ENCODE measurements around the gene ZSCAN4. TPM values are rescaled to one million over a fixed set of nuclear protein-coding genes. Genes with fewer than 3 reads are reported as not detected.
A peak's percentile ranks its signal among the peaks of the same experiment; 100 is the strongest.

The ZSCAN4 gene
- total RNA-seq, 2 experiments from 2014 or later = not detected

GRCh38 chr19:57686727-57687126 lies 18.0 kb downstream of the ZSCAN4 start:
- ChIA-PET CTCF (no interaction called here), POLR2A (no interaction called here)
- H3K4me3 Mint-ChIP-seq = no peak overlapping the region
- peaks cover 93% of the 10 kb centered on the region for H3K36me3 Mint-ChIP-seq (ENCODE audit: low read depth)
- peaks cover 26% of the 10 kb centered on the region for H3K4me1 Mint-ChIP-seq
- H3K9me3 Mint-ChIP-seq (ENCODE audit: low read depth) = peaks cover 67% of the 10 kb centered on the region
- intact Hi-C loops (cut with DNase I, micrococcal nuclease) = loop anchor here in 1 of 2 experiments (1.0 kb wide), 1 partner anchor 44 kb away; no protein-coding TSS in a partner anchor
- ATAC-seq (no peak), DNase-seq (no peak)
- no peak overlapping the region for H3K27ac Mint-ChIP-seq
- no peaks in the 10 kb centered on the region for H3K27me3 Mint-ChIP-seq

GRCh38 chr19:57687363-57688010 lies 18.8 kb downstream of the ZSCAN4 start:
- ChIA-PET CTCF (no interaction called here), POLR2A (no interaction called here)
- Mint-ChIP-seq H3K27me3 (no peaks in the 10 kb centered on the region), H3K9me3 (ENCODE audit: low read depth) (peaks cover 65% of the 10 kb centered on the region), H3K27ac (no peak overlapping the region), H3K36me3 (ENCODE audit: low read depth) (peaks cover 86% of the 10 kb centered on the region), H3K4me3 (no peak overlapping the region), H3K4me1 (peaks cover 22% of the 10 kb centered on the region)
- intact Hi-C loops (cut with DNase I, micrococcal nuclease) = loop anchor here in 1 of 2 experiments (1.0 kb wide), 1 partner anchor 45 kb away; no protein-coding TSS in a partner anchor
- DNase-seq (no peak), ATAC-seq (no peak)

- ATAC-seq (no peak), DNase-seq (no peak)
- H3K9me3 Mint-ChIP-seq (ENCODE audit: low read depth) = peaks cover 65% of the 10 kb centered on the region
- intact Hi-C loops (cut with DNase I, micrococcal nuclease) = no loop called here
- POLR2A ChIA-PET = no interaction called here
- no peaks in the 10 kb centered on the region for H3K27me3 Mint-ChIP-seq
- CTCF ChIA-PET = no interaction called here
- H3K4me1 Mint-ChIP-seq = peaks cover 15% of the 10 kb centered on the region
- no peak overlapping the region for H3K4me3 Mint-ChIP-seq
- H3K36me3 Mint-ChIP-seq (ENCODE audit: low read depth) = peaks cover 86% of the 10 kb centered on the region
- H3K27ac Mint-ChIP-seq = no peak overlapping the region
Observed at GRCh38 chr19:57688011-57688763, 19.5 kb downstream of the ZSCAN4 start.

GRCh38 chr19:57689750-57690149 lies 21.0 kb downstream of the ZSCAN4 start:
- no peak overlapping the region for H3K27ac Mint-ChIP-seq
- H3K9me3 Mint-ChIP-seq (ENCODE audit: low read depth) = peaks cover 62% of the 10 kb centered on the region
- DNase-seq (no peak), ATAC-seq (no peak)
- no peak overlapping the region for H3K4me3 Mint-ChIP-seq
- intact Hi-C loops (cut with DNase I, micrococcal nuclease) = no loop called here
- CTCF ChIA-PET = no interaction called here
- no peaks in the 10 kb centered on the region for H3K27me3 Mint-ChIP-seq
- POLR2A ChIA-PET = no interaction called here
- H3K4me1 Mint-ChIP-seq = peaks cover 2% of the 10 kb centered on the region
- peaks cover 84% of the 10 kb centered on the region for H3K36me3 Mint-ChIP-seq (ENCODE audit: low read depth)

GRCh38 chr19:57701625-57702024 lies 32.9 kb downstream of the ZSCAN4 start:
- Mint-ChIP-seq H3K27me3 (no peaks in the 10 kb centered on the region), H3K9me3 (ENCODE audit: low read depth) (peaks cover 61% of the 10 kb centered on the region), H3K4me1 (peaks cover 6% of the 10 kb centered on the region), H3K36me3 (ENCODE audit: low read depth) (peaks cover 92% of the 10 kb centered on the region), H3K27ac (no peak overlapping the region), H3K4me3 (no peak overlapping the region)
- DNase-seq = no peak
- POLR2A ChIA-PET = no interaction called here
- ATAC-seq = no peak
- intact Hi-C loops (cut with DNase I, micrococcal nuclease) = no loop called here
- CTCF ChIA-PET = no interaction called here

GRCh38 chr19:57706346-57706745 lies 37.6 kb downstream of the ZSCAN4 start:
- intact Hi-C loops (cut with DNase I, micrococcal nuclease) = no loop called here
- CTCF ChIA-PET = no interaction called here
- H3K4me3 Mint-ChIP-seq = no peak overlapping the region
- no peak overlapping the region for H3K27ac Mint-ChIP-seq
- H3K27me3 Mint-ChIP-seq = no peaks in the 10 kb centered on the region
- ATAC-seq (no peak), DNase-seq (no peak)
- peaks cover 53% of the 10 kb centered on the region for H3K9me3 Mint-ChIP-seq (ENCODE audit: low read depth)
- POLR2A ChIA-PET = interaction anchor here (0.6 kb wide), 1 partner anchor 302 kb away, joined by 6 read pairs; no protein-coding TSS in a partner anchor
- H3K36me3 Mint-ChIP-seq (ENCODE audit: low read depth) = peaks cover 75% of the 10 kb centered on the region
- H3K4me1 Mint-ChIP-seq = peaks cover 26% of the 10 kb centered on the region

GRCh38 chr19:57708641-57709361 lies 40.1 kb downstream of the ZSCAN4 start, which contains the start of gene ZNF154:
TSS of gene ZNF154 (minus strand) at chr19:57709204. CDS start at chr19:57708971, 233 bp downstream.
- CTCF ChIA-PET = interaction anchor here (0.5 to 1.3 kb wide), 3 partner anchors 17 to 320 kb away, joined by 3 read pairs; no protein-coding TSS in a partner anchor
- H3K4me3 Mint-ChIP-seq = peak within 1 kb of the TSS; percentile 79
- H3K9me3 Mint-ChIP-seq (ENCODE audit: low read depth) = peaks cover 41% of the 10 kb centered on the region
- DNase-seq (peak; percentile 76), ATAC-seq (peak; percentile 94)
- H3K27me3 Mint-ChIP-seq = no peaks in the 10 kb centered on the region
- peak within 1 kb of the TSS; percentile 87 for H3K27ac Mint-ChIP-seq
- peaks cover 55% of the 10 kb centered on the region for H3K36me3 Mint-ChIP-seq (ENCODE audit: low read depth)
- peaks cover 26% of the 10 kb centered on the region for H3K4me1 Mint-ChIP-seq
- POLR2A ChIA-PET = interaction anchor here (0.9 to 1.0 kb wide), 4 partner anchors 27 to 319 kb away, joined by 3 to 7 read pairs (median 4); partner anchors contain the start of genes ZNF548, ZNF551 and ZNF587
- intact Hi-C loops (cut with DNase I, micrococcal nuclease) = loop anchor here (1.0 to 2.0 kb wide), 3 partner anchors 18 to 28 kb away; partner anchors contain the start of genes ZNF671 (in 2 of the 2) and ZNF551 (in 1 of the 2)

- CTCF ChIA-PET = interaction anchor here (0.7 to 1.3 kb wide), 2 partner anchors 16 to 233 kb away, joined by 3 read pairs; no protein-coding TSS in a partner anchor
- Mint-ChIP-seq H3K9me3 (ENCODE audit: low read depth) (peaks cover 39% of the 10 kb centered on the region), H3K36me3 (ENCODE audit: low read depth) (peaks cover 54% of the 10 kb centered on the region), H3K4me1 (peaks cover 26% of the 10 kb centered on the region), H3K27me3 (no peaks in the 10 kb centered on the region), H3K27ac (peak overlapping the region; percentile 87), H3K4me3 (no peak overlapping the region)
- DNase-seq (no peak), ATAC-seq (no peak)
- intact Hi-C loops (cut with DNase I, micrococcal nuclease) = loop anchor here (1.0 to 2.0 kb wide), 3 partner anchors 17 to 29 kb away; partner anchors contain the start of genes ZNF671 (in 2 of the 2) and ZNF551 (in 1 of the 2)
- POLR2A ChIA-PET = interaction anchor here (0.9 to 1.0 kb wide), 4 partner anchors 28 to 320 kb away, joined by 3 to 7 read pairs (median 4); partner anchors contain the start of genes ZNF548, ZNF551 and ZNF587
Observed at GRCh38 chr19:57709616-57710015, 40.9 kb downstream of the ZSCAN4 start.

GRCh38 chr19:57712222-57712621 lies 43.5 kb downstream of the ZSCAN4 start:
- peaks cover 49% of the 10 kb centered on the region for H3K36me3 Mint-ChIP-seq (ENCODE audit: low read depth)
- CTCF ChIA-PET = no interaction called here

GRCh38 chr19:57719424-57719823 lies 50.7 kb downstream of the ZSCAN4 start:
- Mint-ChIP-seq H3K36me3 (ENCODE audit: low read depth) (peaks cover 77% of the 10 kb centered on the region), H3K27ac (no peak overlapping the region), H3K9me3 (ENCODE audit: low read depth) (peaks cover 64% of the 10 kb centered on the region), H3K27me3 (no peaks in the 10 kb centered on the region), H3K4me3 (no peak overlapping the region), H3K4me1 (peaks cover 2% of the 10 kb centered on the region)
- intact Hi-C loops (cut with DNase I, micrococcal nuclease) = no loop called here
- ChIA-PET POLR2A (no interaction called here), CTCF (no interaction called here)
- ATAC-seq (no peak), DNase-seq (no peak)

More at GRCh38 chr19:57712222-57712621, 43.5 kb downstream of the ZSCAN4 start:
- ATAC-seq (no peak), DNase-seq (no peak)
- peaks cover 41% of the 10 kb centered on the region for H3K9me3 Mint-ChIP-seq (ENCODE audit: low read depth)
- H3K4me3 Mint-ChIP-seq = no peak overlapping the region
- no peaks in the 10 kb centered on the region for H3K27me3 Mint-ChIP-seq
- H3K4me1 Mint-ChIP-seq = peaks cover 16% of the 10 kb centered on the region
- intact Hi-C loops (cut with DNase I, micrococcal nuclease) = no loop called here
- H3K27ac Mint-ChIP-seq = no peak overlapping the region
- POLR2A ChIA-PET = interaction anchor here (0.6 kb wide), 1 partner anchor 17 kb away, joined by 5 read pairs; no protein-coding TSS in a partner anchor

GRCh38 chr19:57719901-57720519 lies 51.3 kb downstream of the ZSCAN4 start:
- H3K27ac Mint-ChIP-seq = no peak overlapping the region

More at GRCh38 chr19:57719901-57720519, 51.3 kb downstream of the ZSCAN4 start:
- H3K36me3 Mint-ChIP-seq (ENCODE audit: low read depth) = peaks cover 77% of the 10 kb centered on the region
- intact Hi-C loops (cut with DNase I, micrococcal nuclease) = loop anchor here in 1 of 2 experiments (10.0 kb wide), 1 partner anchor 615 kb away; no protein-coding TSS in a partner anchor
- POLR2A ChIA-PET = no interaction called here
- H3K27me3 Mint-ChIP-seq = no peaks in the 10 kb centered on the region
- H3K9me3 Mint-ChIP-seq (ENCODE audit: low read depth) = peaks cover 63% of the 10 kb centered on the region
- DNase-seq (no peak), ATAC-seq (no peak)
- CTCF ChIA-PET = no interaction called here
- H3K4me1 Mint-ChIP-seq = peaks cover 4% of the 10 kb centered on the region
- no peak overlapping the region for H3K4me3 Mint-ChIP-seq

All from activated CD4-positive, alpha-beta T cell treated with anti-CD3 and anti-CD28 coated beads for 36 hours (primary cell).